GM18870 (cell line): ENCODE measurements around the gene DUSP18.
"Not testable (repeated sequence)": the region's sequence is repeated elsewhere in the genome, so short reads cannot be mapped to it uniquely, and the experiment has no call there.

Experiments used
- ATAC-seq: cut with Tn5 transposase; IDR thresholded peaks from one replicate; pipeline ENCODE4 v1.9.1; 2021; ENCODE audit warnings: moderate library complexity; ENCODE audit not compliant: unreplicated experiment

The DUSP18 gene

DNA sequence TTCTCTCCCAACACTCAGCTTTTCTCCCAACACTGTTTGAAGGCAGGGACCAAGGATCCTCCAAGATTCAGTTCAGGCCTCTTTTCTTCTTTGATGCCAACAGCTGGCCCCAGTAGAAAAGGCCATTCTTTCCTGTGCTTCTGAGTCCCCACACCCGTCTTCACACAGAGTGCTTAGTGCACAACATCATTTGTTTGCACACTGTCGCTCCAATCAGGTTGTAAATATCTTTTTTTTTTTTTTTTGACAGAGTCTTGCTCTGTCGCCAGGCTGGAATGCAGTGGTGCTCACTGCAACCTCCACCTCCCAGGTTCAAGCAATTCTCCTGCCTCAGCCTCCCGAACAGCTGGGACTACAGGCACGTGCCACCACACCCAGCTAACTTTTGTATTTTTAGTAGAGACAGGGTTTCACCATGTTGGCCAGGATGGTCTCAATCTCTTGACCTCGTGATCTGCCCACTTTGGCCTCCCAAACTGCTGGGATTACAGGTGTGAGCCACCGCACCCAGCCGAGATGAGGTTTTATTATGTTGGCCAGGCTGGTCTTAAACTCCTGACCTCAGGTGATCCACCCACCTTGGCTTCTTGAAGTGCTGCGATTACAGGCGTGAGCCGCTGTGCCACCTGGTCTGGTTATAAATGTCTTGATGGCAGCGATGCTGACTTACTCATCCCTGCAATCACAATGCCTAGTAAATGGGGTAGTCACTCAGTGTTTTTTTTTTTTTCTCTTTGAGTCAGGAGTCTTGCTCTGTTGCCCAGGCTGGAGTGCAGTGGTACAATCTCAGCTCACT lies 12.4 kb upstream of the DUSP18 start:
- ATAC-seq: not testable (repeated sequence)

DNA sequence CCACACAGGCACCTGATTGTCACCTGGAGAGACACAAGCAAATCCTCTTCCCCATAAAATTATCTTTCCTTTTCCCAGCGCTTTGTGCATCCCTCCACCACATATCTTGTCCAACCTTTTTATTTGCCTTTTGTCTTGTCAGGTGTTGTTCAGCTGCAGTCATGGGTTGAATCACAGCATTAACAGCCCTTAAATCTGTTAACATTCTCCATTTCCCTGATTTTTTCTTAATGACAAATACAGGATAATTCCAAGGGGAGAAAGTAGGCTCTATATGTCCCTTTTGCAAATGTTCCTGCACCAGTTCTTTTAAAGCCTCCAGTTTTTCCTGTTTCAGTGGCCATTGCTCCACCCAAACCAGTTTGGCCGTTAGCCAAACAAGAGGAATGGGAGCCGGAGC lies 8.9 kb upstream of the DUSP18 start:
- ATAC-seq: not testable (repeated sequence)

DNA sequence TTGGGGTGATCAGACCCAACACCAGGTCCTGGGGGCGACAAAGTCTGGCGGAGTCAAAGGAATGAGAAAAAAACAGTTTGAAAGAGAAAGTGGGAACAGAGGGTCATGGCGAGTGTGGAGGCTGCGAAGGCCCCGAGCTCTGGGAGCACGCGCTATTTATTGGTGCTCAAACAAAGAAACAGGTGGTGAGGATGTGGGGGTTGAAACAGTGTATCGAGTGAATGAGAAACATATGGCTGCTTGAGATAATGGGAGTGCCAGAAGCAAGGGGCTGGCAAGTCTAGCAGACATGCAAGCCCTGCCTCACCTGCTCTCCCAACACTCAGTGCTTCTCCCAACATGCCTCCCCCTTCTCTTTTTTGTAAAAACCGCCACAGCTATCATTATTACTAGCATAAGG lies 7.8 kb upstream of the DUSP18 start:
- no peak for ATAC-seq

DNA sequence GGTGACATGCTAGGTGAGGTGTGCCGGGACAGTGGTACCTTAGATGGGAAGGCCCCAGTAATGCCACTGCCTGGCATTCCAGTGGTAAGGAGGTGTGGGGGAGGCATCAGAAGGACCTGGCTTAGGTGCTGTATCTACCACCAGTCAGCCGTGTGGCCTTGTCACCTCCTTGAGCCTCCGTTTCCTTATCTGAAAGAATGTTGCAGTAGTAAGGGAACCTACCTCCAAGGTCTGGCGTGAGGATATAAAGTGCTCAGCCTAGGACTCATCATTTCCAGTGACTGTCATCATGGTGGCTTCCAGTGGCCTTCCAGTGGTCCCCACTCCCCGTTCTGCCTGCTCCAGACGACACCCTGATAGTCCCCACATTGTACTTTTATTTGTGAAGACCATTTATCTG lies 6.8 kb upstream of the DUSP18 start:
- ATAC-seq: no peak

DNA sequence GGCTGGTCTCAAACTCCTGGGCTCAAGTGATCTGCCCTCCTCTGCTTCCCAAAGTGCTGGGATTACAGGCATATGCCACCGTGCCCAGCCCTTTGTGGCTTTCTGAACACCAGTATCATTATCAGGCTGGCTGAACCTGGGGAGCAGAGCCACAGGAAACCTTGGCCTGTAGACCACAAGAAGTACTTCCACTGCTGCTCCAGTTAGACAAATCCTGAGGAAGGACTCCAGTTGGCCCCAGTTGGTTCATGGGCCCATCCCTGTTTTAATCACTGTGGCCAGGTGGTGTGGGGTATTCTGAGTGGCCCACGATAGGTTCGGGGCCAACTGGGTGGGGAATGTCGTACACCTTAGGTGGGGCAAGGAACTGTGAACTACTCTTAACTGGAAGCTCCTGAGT lies 5.5 kb upstream of the DUSP18 start:
- no peak for ATAC-seq

DNA sequence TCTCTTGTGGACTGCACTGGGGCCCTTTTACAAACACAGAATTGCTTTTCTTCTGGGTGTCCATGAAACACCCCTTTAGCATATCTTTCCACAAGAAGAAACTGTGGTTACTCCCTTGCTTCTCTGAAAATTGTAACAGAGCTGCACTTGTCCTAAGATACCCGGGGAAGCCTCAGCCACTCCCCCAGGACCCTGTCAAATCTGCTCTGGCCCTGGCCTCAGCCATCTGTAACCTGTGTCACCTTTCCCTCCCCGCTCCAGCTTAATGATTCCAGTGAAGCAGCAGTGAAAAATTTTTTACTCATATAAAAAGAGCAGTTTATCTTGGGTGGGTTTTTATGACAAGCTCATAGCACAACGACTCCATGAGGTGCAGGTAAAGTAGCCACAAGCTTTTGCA lies 3.4 kb upstream of the DUSP18 start:
- ATAC-seq: no peak

DNA sequence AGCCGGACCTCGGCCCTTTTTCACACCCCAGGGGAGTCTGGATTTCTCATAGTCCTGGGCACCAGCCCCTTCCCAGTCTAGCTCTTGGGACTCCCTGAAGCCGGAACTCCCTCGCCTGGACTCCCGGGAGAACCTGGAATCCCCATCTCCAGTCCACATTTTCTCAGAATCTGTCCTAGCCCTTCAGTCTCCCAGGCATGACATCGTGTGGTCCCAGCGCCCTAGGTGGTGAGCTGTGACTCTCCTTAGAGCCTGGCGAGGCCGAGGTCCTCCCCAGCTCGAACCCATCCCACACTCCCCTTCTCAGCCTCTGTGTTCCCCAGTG lies 673 bp upstream of the DUSP18 start:
- no peak for ATAC-seq

DNA sequence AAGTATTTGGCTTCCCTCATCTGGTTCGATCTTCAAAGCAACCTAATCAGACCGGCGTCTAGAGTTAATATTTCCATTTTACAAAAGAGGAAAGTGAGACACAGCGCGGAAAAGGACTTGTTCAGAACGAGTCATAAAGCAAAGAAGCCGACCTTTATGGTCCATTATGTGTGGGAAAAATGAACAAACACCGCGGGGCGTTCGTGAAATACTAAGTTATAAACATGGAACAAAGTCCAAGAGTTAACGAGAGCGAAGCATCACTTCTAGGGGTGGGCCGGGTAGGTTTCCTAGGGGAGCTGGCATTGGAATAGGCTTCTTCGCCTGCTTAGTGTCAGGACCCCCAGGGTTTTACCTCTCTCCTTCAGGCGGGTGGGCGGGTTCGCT lies 575 bp downstream of the DUSP18 start:
- no peak for ATAC-seq

DNA sequence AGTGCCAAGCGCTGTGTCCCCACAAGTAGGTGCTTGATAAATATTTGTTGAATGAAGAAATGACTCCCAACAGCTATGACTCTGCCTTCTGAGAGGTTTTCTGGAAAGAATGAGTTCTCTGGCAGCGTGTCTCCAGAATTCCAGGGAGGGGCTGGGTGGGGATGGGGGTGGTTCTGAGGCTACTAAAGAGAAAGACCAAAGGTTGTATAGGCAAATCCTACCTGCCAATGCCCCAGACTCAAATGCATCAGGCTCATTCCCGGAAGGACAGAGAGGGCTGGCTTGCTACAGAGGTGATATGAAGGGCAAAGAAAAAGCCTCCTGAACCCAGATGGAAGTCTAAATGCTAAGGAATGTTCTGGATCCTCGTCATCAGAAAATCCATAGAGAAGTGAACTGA lies 1.9 kb downstream of the DUSP18 start:
- no peak for ATAC-seq

DNA sequence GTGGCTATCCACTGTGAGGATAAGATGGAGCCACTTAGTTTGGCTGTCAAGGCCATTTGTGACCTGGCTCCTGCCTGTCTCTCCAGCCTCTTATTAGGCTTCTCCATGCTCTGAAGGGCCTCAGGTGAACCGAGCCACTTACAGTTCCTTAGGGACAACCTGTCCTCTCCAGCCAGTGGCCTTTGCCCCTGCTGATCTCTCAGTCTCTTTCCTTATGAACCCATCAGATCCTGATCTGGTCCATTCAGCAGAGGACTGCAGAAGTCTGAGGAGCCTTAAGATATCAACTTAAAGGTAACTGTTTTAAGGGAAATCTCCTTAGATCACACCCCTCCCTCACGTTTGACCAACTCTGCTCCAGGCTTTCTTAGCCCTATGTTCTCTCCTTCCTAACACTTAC lies 2.4 kb downstream of the DUSP18 start:
- no peak for ATAC-seq

DNA sequence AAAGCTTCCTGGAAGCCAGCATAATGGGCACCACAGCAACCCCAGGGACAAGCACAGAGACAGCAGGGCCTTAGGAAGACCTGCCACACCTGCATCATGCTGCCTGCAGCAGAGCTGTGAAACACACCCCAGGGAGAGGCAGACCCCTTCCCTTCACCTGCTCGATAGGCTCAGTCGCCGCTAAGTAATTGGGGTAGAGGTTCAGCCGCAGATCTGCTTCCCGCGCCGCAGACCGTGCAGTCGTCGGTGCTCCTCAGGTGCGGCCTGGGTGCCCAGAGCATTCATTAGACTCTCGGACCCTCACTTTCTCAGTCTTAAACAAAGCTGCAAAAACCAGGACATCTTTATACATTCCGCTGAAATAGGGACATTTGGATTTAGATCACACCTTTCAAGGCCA lies 2.9 kb downstream of the DUSP18 start:
- no peak for ATAC-seq

DNA sequence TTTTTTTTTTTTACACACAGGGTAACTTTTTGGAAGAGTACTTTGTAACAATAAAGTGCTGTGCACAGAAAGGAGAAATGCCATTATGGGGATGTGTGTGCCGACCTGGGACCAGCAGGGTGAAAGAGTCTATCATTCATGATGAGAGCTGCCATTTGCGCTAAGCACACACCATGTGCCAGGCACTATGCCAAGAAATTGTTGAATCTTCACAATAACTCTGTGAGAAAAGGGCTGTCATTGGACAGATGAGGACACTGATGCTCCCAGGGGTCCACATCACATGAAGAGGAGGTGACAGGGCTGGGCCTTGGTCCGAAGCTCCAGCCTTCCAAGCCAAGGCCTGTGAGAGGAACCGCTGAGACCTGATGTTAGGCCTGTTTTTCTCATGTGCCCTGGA lies 5.6 kb downstream of the DUSP18 start:
- ATAC-seq: no peak

DNA sequence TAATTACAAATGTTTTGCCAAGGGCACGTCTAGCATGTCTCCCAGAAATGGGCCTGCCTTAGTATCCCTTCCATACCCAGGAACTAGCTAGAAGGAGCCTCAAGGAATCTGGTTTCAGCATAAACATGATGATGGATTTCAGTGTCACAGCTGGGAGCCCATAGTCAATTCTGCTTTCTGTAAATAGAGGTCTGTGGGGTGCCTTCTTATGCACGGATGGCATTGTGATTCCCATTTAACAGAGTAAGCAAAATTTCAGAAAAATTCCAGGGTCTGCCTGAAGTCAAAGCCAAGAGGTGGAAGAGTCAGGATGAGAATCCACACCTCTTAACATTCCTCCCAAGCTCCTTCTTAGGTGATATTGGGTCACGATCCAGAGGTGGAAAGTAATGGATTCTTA lies 12.1 kb downstream of the DUSP18 start:
- no peak for ATAC-seq

DNA sequence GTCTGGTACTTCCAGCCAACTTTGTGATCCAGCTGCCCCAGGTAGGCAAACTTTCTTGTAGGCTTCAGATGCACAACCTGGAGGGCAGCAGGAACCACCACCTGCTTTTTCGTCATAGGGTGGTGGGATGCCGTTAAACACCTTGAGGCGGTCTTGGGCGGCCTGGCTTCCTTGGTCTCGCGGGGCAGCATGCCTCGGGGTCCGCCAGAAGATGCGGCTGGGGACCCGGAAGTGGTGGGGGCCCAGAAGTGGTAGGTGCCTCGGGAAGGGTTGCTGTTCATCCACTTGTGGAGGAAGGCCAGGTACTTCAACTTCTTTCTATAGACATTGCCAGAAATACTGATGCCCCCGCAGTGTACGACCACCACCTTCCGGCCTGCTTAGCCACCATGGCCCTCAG lies 13.3 kb downstream of the DUSP18 start:
- no peak for ATAC-seq

DNA sequence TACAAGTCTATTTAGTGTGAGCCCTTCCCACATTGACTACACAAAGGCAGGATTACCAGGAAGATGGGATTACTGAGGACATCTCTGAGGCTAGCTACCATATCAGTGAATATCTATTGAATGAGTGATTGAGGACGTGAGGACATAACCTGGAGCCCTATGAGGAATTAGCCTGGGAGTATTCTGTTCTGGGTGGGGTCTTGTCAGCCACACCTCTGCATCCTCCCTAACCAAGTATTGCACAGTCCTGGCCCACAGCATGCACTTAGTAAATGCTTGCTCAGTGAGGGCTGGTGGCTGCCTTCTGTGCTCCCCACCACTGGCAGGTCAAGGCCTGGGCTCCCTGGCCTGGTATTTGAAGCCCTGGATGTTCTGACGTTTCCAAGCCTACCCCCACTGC lies 14.8 kb downstream of the DUSP18 start:
- no peak for ATAC-seq

DNA sequence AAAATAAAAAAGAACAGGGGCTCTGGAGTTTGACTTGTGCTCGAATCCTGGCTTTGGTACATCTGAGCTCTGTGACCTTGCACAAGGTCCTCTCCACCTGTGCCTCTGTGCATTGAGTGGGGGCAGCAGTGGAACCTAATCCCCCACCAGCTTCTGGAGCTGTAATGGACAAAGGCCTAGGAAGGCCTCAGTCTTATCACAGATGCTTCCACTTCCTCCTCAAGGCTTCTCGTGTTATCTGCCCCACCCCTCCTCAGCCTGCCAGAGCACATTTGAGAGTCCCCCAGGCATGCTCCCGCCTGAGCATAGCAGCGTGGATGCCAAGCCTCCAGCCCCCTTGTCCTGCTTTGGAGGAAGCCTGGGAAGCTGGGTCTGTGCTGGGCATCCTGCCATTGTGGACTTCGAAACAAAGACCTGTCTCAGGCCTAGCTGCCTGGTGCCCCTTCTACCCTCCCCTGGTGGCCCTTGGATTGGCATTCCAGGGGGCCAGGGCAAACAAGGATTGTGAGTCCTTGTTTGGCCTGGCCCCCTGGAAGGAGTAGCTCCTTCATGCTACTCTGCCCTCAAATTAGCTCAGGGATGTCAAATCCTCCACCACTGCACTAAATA lies 17.1 kb downstream of the DUSP18 start:
- ATAC-seq: no peak

DNA sequence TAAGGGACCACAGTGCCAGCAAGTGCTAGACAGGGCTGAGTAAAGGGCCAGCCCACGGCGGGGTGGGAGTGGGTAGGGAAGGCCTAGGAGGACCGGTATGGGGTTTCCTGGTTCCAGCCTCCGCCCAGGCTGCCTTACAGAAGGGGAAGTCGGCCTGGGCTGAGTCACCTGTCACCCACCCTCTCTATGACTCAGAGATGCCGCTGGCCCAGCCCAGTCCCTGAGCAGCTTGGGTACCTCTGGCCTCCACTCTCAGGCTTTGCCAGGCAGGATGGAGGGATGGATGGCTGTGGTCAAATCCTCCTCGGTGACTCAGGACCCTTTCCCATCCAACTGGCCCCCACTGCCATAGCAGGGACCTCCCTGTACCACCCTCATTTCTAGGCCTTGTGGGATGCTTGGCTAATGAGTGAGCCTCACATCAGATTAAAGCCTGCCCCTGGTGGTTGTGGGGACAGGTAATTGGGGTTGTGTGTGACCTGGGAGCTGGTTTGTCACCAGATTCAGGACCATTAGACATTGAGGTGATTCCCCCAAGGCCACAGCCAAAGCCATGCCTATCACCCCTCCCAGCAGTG lies 18.2 kb downstream of the DUSP18 start:
- ATAC-seq: no peak

DNA sequence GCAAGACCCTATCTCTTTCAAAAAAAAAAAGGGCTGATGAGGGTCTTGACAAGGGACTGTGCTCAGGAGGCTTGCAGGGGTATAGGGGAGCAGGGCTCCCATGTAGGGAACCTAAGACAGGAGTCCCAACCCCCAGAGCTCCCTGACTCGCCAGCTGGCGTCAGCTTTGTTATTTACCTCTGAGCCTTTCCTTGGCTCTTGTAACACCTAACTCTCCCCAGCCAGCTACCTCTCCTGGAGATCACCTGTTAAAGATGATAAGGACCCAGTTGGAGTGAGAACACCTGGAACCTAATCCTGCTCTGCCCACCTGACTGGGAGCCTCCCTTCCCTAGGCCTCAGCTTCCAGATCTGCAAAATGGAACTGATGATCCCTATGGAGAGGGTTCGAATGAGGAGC lies 18.9 kb downstream of the DUSP18 start:
- ATAC-seq: no peak

DNA sequence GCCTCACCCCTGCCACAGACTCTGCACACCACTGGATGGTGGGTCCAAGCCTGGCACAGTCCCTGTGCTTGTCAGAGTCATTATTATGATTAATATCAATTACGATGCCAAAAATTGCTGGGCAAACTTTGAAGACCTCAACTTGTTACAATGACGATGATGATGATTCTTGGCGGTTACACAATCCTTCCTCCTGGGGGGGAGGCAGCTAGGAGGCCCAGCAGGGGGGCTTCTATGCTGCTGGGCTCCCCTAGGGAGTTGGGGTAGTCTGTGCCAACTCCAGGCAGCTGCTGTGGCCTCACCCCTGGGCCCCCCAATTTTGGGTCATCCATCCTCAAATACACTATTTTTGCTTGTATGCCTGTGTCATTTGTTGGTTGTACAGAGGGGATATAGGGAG lies 20.1 kb downstream of the DUSP18 start:
- no peak for ATAC-seq

DNA sequence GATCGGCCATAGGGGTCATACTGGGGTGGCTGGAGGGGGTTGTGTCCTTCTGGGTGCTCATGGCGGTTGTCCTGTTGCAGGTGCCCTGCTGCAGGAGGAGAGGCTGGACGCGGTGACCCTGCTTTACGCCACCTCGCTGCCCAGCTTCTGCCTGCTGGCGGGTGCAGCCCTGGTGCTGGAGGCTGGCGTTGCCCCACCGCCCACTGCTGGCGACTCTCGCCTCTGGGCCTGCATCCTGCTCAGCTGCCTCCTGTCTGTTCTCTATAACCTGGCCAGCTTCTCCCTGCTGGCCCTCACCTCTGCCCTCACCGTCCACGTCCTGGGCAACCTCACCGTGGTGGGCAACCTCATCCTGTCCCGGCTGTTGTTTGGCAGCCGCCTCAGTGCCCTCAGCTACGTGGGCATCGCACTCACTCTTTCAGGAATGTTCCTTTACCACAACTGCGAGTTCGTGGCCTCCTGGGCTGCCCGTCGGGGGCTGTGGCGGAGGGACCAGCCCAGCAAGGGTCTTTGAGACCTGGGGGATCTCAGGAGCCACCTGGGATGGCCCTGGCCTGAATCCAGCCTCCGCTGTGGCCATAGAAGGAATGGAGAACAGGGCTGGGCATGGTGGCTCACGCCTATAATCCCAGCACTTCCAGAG lies 21.0 kb downstream of the DUSP18 start:
- ATAC-seq: no peak

DNA sequence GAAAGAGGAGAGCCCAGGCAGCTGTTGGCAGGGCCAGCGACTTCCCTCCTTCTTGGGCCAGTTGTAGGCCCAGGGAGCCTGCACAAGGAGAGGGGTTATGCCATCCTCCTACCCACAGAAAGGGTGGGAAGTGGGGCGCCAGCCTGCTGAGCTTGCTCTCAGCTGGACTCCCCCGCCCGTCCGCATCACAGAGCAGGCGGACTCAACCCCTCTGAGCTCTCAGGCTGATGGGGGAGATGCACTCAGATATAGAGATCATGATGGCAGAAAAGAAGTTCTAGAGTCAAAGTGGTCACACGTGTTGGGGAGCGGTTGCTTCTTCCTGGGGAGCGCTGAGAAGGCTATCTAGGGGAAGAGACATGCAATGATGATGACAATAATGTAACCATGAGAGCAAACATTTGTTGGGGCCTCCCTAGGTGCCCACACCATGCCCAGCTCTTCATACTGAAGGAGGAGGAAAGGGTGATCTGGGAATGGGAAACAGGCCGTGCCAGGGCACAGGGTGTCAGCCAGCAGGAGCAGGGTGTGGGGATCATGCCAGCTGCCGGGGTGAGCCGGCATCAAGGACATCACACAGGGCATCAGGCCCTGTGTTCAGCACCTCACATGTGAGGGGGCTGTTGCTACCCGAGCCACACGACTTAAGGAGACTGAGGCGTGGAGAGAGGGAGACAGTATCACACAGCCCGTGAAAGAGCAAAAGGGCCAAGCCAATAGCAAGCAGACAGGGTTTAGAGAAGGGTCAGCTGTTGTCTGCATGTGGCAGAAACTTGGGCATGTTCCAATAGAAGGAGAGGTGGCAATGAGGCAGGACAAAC lies 24.4 kb downstream of the DUSP18 start:
- no peak for ATAC-seq
